HEK293 (cell line): ENCODE data around the gene MKI67.

Experiments used
- HOXD13 ChIP-seq: sonication (generic); formaldehyde crosslinking; IDR thresholded peaks from 2 replicates; pipeline ENCODE4 v1.8.0; 2022; ENCODE audit warnings: missing genetic modification reagents, borderline replicate concordance
- OSR2 ChIP-seq: fragments of 450-650 bp; formaldehyde crosslinking; IDR thresholded peaks from 2 replicates; pipeline ENCODE4 v1.5.1; 2016; ENCODE audit warnings: missing biosample characterization, missing genetic modification characterization
- SALL2 ChIP-seq: fragments of 450-650 bp; formaldehyde crosslinking; IDR thresholded peaks from 2 replicates; pipeline ENCODE4 v1.5.0; 2017; ENCODE audit warnings: missing biosample characterization, mild to moderate bottlenecking, missing genetic modification characterization, borderline replicate concordance
- SCRT1 ChIP-seq: fragments of 450-650 bp; formaldehyde crosslinking; IDR thresholded peaks from 2 replicates; pipeline ENCODE4 v1.5.1; 2016; ENCODE audit warnings: missing biosample characterization, missing genetic modification characterization, borderline replicate concordance
- ZFP41 ChIP-seq: fragments of 450-650 bp; formaldehyde crosslinking; IDR thresholded peaks from 2 replicates; pipeline ENCODE4 v1.5.1; 2016; ENCODE audit warnings: missing biosample characterization, missing genetic modification characterization, borderline replicate concordance
- ZNF174 ChIP-seq: fragments of 450-650 bp; formaldehyde crosslinking; IDR thresholded peaks from 2 replicates; pipeline ENCODE4 v1.5.0; 2017; ENCODE audit warnings: missing biosample characterization, mild to moderate bottlenecking, missing genetic modification characterization
- ZNF184 ChIP-seq: fragments of 450-650 bp; IDR thresholded peaks from 2 replicates; pipeline ENCODE4 v1.5.1; 2018; ENCODE audit warnings: missing biosample characterization, mild to moderate bottlenecking, missing genetic modification characterization
- ZNF19 ChIP-seq: fragments of 450-650 bp; formaldehyde crosslinking; IDR thresholded peaks from 2 replicates; pipeline ENCODE4; 2016; ENCODE audit warnings: missing biosample characterization, missing genetic modification characterization, low read depth
- ZNF214 ChIP-seq: fragments of 450-650 bp; formaldehyde crosslinking; IDR thresholded peaks from 2 replicates; pipeline ENCODE4 v1.5.1; 2017; ENCODE audit warnings: missing biosample characterization, mild to moderate bottlenecking, missing genetic modification characterization, borderline replicate concordance
- ZNF223 ChIP-seq: fragments of 450-650 bp; formaldehyde crosslinking; IDR thresholded peaks from 2 replicates; pipeline ENCODE4 v1.5.1; 2016; ENCODE audit warnings: missing biosample characterization, missing genetic modification characterization
- ZNF248 ChIP-seq: fragments of 450-650 bp; formaldehyde crosslinking; IDR thresholded peaks from 2 replicates; pipeline ENCODE4 v1.5.1; 2017; ENCODE audit warnings: missing biosample characterization, missing genetic modification characterization
- ZNF311 ChIP-seq: fragments of 450-650 bp; formaldehyde crosslinking; IDR thresholded peaks from 2 replicates; pipeline ENCODE4 v1.5.1; 2017; ENCODE audit warnings: missing biosample characterization, missing genetic modification characterization, borderline replicate concordance
- ZNF510 ChIP-seq: fragments of 450-650 bp; formaldehyde crosslinking; IDR thresholded peaks from 2 replicates; pipeline ENCODE4 v1.5.1; 2018; ENCODE audit warnings: mild to moderate bottlenecking, missing genetic modification characterization, missing biosample characterization; ENCODE audit not compliant: insufficient replicate concordance
- ZNF610 ChIP-seq: fragments of 450-650 bp; formaldehyde crosslinking; IDR thresholded peaks from 2 replicates; pipeline ENCODE4 v1.5.1; 2016; ENCODE audit warnings: missing biosample characterization, missing genetic modification characterization, borderline replicate concordance
- ZNF664 ChIP-seq: fragments of 450-650 bp; formaldehyde crosslinking; IDR thresholded peaks from 2 replicates; pipeline ENCODE4 v1.5.1; 2016; ENCODE audit warnings: missing biosample characterization, missing genetic modification characterization
- ZNF76 ChIP-seq: fragments of 450-650 bp; formaldehyde crosslinking; IDR thresholded peaks from 2 replicates; pipeline ENCODE4; 2016; ENCODE audit warnings: low read depth, missing biosample characterization, missing genetic modification characterization, borderline replicate concordance
- TF ChIP-seq, protein P1 (sequence below): fragments of 450-650 bp; formaldehyde crosslinking; IDR thresholded peaks from 2 replicates; pipeline ENCODE4 v1.5.1; 2016; ENCODE audit warnings: missing biosample characterization, missing genetic modification characterization
- TF ChIP-seq, protein P2 (sequence below): fragments of 450-650 bp; formaldehyde crosslinking; IDR thresholded peaks from 2 replicates; pipeline ENCODE4 v1.5.1; 2016; ENCODE audit warnings: missing biosample characterization, missing genetic modification characterization
- TF ChIP-seq, protein P3 (sequence below): fragments of 450-650 bp; formaldehyde crosslinking; IDR thresholded peaks from 2 replicates; pipeline ENCODE4 v1.5.1; 2016; ENCODE audit warnings: missing biosample characterization, missing genetic modification characterization
- TF ChIP-seq, protein P4 (sequence below): fragments of 450-650 bp; formaldehyde crosslinking; IDR thresholded peaks from 2 replicates; pipeline ENCODE4 v1.5.1; 2016; ENCODE audit warnings: missing biosample characterization, missing genetic modification characterization
- TF ChIP-seq, protein P5 (sequence below): fragments of 450-650 bp; formaldehyde crosslinking; IDR thresholded peaks from 2 replicates; pipeline ENCODE4 v1.5.1; 2016; ENCODE audit warnings: missing biosample characterization, missing genetic modification characterization
- TF ChIP-seq, protein P6 (sequence below): IDR thresholded peaks from 2 replicates; pipeline ENCODE4 v1.6.1; 2011; ENCODE audit warnings: mild to moderate bottlenecking, low read depth, low read length, borderline replicate concordance
- TF ChIP-seq, protein P7 (sequence below): fragments of 450-650 bp; formaldehyde crosslinking; IDR thresholded peaks from 2 replicates; pipeline ENCODE4 v1.5.1; 2016; ENCODE audit warnings: missing biosample characterization, missing genetic modification characterization

Gene MKI67

DNA sequence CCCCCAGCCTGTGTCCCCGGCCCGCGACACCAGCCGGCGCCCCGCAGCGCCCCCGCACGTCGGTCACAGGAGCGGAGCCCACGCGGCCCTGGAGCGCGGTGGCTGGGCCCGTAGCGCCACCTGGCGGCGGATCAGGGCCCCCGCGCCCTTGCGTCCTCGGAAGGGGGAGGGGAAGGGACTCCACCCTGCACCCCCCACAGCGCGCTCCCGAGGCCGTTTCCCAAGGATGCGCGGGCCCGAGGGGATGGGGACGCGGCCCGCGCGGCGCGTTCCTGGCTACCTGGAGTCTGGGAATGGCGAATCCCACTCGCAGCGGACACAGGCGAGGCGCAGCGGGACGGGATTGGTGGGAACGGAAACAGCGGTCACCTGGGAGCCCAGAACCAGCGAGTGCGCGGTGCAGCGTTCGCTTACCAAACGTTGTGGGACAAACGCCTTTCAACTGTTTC is 23.8 kb upstream of the MKI67 start (continued):
- TF ChIP-seq ZNF311 (tag by site-specific recombination) (no peak), SCRT1 (no peak), HOXD13 (no peak), ZNF248 (tag by site-specific recombination) (no peak), ZNF76 (tag by site-specific recombination) (peak; percentile 58; the same call in 1 of the 2 replicates), ZNF610 (tag by site-specific recombination) (0 out of 2 replicates have a peak, but pooled peaks have one; percentile 31), SALL2 (tag by site-specific recombination) (no peak), ZFP41 (tag by site-specific recombination) (no peak), ZNF664 (tag by site-specific recombination) (no peak), ZNF184 (tag by site-specific recombination) (no peak), ZNF19 (no peak), ZNF174 (tag by site-specific recombination) (no peak), ZNF223 (tag by site-specific recombination) (no peak), ZNF214 (tag by site-specific recombination) (no peak), ZNF510 (tag by site-specific recombination) (no peak), OSR2 (no peak)
- TF ChIP-seq, protein P1, sequence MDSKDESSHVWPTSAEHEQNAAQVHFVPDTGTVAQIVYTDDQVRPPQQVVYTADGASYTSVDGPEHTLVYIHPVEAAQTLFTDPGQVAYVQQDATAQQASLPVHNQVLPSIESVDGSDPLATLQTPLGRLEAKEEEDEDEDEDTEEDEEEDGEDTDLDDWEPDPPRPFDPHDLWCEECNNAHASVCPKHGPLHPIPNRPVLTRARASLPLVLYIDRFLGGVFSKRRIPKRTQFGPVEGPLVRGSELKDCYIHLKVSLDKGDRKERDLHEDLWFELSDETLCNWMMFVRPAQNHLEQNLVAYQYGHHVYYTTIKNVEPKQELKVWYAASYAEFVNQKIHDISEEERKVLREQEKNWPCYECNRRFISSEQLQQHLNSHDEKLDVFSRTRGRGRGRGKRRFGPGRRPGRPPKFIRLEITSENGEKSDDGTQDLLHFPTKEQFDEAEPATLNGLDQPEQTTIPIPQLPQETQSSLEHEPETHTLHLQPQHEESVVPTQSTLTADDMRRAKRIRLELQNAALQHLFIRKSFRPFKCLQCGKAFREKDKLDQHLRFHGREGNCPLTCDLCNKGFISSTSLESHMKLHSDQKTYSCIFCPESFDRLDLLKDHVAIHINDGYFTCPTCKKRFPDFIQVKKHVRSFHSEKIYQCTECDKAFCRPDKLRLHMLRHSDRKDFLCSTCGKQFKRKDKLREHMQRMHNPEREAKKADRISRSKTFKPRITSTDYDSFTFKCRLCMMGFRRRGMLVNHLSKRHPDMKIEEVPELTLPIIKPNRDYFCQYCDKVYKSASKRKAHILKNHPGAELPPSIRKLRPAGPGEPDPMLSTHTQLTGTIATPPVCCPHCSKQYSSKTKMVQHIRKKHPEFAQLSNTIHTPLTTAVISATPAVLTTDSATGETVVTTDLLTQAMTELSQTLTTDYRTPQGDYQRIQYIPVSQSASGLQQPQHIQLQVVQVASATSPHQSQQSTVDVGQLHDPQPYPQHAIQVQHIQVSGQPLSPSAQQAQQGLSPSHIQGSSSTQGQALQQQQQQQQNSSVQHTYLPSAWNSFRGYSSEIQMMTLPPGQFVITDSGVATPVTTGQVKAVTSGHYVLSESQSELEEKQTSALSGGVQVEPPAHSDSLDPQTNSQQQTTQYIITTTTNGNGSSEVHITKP (tag by site-specific recombination) = no peak
- TF ChIP-seq, protein P2, sequence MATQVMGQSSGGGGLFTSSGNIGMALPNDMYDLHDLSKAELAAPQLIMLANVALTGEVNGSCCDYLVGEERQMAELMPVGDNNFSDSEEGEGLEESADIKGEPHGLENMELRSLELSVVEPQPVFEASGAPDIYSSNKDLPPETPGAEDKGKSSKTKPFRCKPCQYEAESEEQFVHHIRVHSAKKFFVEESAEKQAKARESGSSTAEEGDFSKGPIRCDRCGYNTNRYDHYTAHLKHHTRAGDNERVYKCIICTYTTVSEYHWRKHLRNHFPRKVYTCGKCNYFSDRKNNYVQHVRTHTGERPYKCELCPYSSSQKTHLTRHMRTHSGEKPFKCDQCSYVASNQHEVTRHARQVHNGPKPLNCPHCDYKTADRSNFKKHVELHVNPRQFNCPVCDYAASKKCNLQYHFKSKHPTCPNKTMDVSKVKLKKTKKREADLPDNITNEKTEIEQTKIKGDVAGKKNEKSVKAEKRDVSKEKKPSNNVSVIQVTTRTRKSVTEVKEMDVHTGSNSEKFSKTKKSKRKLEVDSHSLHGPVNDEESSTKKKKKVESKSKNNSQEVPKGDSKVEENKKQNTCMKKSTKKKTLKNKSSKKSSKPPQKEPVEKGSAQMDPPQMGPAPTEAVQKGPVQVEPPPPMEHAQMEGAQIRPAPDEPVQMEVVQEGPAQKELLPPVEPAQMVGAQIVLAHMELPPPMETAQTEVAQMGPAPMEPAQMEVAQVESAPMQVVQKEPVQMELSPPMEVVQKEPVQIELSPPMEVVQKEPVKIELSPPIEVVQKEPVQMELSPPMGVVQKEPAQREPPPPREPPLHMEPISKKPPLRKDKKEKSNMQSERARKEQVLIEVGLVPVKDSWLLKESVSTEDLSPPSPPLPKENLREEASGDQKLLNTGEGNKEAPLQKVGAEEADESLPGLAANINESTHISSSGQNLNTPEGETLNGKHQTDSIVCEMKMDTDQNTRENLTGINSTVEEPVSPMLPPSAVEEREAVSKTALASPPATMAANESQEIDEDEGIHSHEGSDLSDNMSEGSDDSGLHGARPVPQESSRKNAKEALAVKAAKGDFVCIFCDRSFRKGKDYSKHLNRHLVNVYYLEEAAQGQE (tag by site-specific recombination) = no peak
- TF ChIP-seq, protein P3, sequence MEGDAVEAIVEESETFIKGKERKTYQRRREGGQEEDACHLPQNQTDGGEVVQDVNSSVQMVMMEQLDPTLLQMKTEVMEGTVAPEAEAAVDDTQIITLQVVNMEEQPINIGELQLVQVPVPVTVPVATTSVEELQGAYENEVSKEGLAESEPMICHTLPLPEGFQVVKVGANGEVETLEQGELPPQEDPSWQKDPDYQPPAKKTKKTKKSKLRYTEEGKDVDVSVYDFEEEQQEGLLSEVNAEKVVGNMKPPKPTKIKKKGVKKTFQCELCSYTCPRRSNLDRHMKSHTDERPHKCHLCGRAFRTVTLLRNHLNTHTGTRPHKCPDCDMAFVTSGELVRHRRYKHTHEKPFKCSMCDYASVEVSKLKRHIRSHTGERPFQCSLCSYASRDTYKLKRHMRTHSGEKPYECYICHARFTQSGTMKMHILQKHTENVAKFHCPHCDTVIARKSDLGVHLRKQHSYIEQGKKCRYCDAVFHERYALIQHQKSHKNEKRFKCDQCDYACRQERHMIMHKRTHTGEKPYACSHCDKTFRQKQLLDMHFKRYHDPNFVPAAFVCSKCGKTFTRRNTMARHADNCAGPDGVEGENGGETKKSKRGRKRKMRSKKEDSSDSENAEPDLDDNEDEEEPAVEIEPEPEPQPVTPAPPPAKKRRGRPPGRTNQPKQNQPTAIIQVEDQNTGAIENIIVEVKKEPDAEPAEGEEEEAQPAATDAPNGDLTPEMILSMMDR (tag by site-specific recombination) = peak; percentile 90
- TF ChIP-seq, protein P4, sequence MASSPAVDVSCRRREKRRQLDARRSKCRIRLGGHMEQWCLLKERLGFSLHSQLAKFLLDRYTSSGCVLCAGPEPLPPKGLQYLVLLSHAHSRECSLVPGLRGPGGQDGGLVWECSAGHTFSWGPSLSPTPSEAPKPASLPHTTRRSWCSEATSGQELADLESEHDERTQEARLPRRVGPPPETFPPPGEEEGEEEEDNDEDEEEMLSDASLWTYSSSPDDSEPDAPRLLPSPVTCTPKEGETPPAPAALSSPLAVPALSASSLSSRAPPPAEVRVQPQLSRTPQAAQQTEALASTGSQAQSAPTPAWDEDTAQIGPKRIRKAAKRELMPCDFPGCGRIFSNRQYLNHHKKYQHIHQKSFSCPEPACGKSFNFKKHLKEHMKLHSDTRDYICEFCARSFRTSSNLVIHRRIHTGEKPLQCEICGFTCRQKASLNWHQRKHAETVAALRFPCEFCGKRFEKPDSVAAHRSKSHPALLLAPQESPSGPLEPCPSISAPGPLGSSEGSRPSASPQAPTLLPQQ (tag by site-specific recombination) = peak; percentile 64
- TF ChIP-seq, protein P5, sequence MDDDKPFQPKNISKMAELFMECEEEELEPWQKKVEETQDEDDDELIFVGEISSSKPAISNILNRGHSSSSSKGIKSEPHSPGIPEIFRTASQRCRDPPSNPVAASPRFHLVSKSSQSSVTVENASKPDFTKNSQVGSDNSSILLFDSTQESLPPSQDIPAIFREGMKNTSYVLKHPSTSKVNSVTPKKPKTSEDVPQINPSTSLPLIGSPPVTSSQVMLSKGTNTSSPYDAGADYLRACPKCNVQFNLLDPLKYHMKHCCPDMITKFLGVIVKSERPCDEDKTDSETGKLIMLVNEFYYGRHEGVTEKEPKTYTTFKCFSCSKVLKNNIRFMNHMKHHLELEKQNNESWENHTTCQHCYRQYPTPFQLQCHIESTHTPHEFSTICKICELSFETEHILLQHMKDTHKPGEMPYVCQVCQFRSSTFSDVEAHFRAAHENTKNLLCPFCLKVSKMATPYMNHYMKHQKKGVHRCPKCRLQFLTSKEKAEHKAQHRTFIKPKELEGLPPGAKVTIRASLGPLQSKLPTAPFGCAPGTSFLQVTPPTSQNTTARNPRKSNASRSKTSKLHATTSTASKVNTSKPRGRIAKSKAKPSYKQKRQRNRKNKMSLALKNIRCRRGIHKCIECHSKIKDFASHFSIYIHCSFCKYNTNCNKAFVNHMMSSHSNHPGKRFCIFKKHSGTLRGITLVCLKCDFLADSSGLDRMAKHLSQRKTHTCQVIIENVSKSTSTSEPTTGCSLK (tag by site-specific recombination) = no peak
- TF ChIP-seq, protein P6, sequence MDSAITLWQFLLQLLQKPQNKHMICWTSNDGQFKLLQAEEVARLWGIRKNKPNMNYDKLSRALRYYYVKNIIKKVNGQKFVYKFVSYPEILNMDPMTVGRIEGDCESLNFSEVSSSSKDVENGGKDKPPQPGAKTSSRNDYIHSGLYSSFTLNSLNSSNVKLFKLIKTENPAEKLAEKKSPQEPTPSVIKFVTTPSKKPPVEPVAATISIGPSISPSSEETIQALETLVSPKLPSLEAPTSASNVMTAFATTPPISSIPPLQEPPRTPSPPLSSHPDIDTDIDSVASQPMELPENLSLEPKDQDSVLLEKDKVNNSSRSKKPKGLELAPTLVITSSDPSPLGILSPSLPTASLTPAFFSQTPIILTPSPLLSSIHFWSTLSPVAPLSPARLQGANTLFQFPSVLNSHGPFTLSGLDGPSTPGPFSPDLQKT = no peak
- TF ChIP-seq, protein P7, sequence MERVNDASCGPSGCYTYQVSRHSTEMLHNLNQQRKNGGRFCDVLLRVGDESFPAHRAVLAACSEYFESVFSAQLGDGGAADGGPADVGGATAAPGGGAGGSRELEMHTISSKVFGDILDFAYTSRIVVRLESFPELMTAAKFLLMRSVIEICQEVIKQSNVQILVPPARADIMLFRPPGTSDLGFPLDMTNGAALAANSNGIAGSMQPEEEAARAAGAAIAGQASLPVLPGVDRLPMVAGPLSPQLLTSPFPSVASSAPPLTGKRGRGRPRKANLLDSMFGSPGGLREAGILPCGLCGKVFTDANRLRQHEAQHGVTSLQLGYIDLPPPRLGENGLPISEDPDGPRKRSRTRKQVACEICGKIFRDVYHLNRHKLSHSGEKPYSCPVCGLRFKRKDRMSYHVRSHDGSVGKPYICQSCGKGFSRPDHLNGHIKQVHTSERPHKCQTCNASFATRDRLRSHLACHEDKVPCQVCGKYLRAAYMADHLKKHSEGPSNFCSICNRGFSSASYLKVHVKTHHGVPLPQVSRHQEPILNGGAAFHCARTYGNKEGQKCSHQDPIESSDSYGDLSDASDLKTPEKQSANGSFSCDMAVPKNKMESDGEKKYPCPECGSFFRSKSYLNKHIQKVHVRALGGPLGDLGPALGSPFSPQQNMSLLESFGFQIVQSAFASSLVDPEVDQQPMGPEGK (tag by site-specific recombination) = peak; percentile 76
